Umbilical cord (tissue), 2 donors: ENCODE data around the gene HIC2. TPM values are rescaled to one million over a fixed set of nuclear protein-coding genes. Genes with fewer than 3 reads are reported as not detected.
"Not testable (repeated sequence)": the region's sequence is repeated elsewhere in the genome, so short reads cannot be mapped to it uniquely, and the experiment has no call there.

Experiments
- DNase-seq: peaks from one replicate; pipeline ENCODE4 v3.0.0-alpha.2; 2015; ENCODE audit warnings: low spot score
- total RNA-seq: library from RNA; depleted of rRNA; stranded (reverse); fragments of >200 nt; gene quantifications from one replicate; pipeline ENCODE4 v1.2.3, GENCODE V29; 2014; ENCODE audit warnings: low replicate concordance; ENCODE audit not compliant: insufficient read depth

Gene HIC2
- total RNA-seq, 1 donor from 2014 or later, result 7.7 TPM

DNA sequence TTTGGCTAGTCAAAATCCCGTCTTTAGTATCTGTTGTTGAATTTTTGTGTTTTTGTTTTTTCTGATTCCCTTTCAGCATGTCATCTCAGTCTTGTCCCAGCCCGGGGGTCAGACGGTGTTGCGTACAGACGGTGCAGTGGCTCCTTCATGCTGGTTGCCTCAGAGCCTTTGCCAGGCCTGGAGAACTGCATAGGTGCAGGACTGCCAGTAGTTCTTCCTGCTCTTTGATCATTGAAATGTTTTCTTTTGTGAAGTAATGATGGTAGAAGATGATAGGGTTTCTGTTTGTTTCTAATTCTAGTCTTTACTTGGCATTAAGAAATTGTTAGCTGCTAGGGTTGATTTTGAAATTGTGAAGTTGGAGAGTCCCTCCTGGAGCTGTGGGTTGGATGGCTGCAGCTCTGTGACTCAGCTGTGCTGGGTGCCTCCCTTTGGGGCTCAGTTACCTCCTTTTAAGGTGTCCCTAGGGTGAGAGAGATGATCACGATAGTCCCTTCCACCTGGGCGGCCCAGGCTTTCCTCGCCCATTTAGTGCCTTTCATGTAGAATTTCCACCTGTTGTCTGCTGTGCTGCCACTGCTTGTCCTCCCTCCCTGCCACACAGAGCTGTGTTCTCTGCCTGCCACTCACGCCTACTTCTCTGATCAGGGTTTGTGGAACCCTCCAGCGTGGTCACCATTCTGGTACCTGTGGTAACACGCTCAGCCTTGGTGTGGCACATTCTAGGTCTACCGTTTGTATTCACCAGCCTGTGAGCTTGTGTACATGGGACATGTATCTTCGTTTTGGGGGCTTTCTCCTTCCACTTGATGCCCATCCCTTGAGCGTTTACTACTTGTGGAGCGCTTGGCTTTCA lies 17.4 kb downstream of the HIC2 start:
- DNase-seq, result not testable (repeated sequence)

DNA sequence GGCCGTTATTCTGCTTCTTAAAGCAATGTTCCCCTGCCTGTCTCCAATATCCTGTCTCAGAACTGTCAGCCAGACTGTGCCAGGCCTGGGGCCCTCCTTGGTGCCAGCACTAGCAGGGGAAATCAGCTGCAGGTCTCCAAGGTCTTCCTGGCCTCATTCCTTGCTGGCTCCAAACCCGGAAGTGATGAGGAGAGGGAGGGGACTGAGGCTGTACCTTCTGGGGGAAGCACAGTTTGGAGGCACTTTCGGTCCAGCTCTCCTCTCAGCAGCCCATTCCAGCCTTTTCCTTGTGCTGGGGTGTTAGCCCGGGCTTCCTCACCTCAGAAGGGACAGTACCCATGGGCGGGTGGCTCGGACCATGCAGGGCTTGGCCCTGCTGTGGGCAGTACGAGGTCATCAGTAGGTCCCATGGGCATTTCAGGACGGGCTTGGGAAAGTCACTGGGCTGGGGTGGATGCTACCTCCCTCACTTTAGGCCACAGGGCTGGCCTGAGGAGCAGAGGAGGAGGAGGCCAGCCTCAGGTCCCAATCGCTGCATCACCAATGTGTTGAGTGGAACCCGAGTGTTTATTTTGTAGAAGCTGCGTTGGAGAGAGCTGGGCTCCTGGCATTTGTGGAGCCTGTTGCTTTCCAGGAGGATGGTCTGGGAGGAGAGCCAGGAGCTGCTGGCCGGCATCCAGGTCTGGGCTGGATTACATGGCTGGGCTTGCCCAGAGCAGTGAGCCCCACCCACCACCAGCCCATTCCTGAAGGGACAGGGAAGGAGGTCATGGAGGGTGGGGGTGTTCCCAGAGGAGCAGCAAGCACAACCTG lies 19.0 kb downstream of the HIC2 start:
- DNase-seq, result not testable (repeated sequence)

DNA sequence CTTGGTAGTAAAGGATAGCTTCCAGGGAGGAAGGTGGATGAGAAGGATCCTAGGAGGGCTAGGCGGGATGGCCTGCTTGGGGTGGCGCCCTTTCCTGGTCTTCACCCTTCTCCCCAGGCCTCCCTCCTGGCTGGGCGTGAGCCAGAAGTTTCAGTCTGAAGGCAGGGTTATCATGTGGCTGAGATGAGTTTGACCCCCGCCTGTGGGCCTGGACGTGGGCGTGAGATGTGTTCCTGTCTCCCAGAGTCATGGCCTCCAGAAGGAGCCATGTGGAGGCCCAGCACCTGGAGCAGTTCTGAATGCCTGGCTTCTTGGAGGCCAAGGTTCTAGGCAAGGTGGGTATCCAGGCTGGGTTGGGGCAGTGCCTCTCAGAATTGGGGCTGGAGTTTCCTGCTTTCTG lies 20.8 kb downstream of the HIC2 start:
- not testable (repeated sequence) for DNase-seq

DNA sequence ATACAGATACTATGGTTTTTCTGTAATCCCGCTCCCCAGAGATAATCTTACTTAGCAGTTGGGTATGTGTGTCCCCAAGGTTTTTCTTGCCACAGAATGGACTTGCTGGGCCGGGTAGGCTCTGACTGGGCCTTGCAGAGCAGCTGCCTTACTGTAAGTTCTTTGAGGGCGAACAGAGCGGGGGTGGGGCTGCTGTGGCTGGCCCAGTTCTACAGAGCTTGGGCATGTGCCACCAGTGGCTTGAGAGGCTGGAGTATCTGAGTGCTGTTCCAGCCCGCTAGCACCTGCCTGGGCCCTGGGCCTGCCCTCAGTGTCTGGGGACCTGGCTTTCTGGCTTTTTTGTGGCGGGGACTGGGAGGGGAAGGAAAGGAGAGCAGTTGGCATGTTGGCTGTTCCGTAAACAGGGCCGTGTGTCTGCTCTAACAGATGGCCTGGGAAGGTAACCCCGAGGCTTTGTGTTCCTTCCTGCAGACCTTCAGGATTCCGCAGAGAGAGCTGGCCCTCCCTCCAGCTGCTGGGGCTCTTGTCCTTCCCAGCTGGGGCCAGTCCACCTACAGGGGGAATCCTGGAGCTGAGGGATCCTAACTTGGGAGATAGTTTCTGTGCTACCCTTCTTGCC lies 23.0 kb downstream of the HIC2 start:
- not testable (repeated sequence) for DNase-seq

DNA sequence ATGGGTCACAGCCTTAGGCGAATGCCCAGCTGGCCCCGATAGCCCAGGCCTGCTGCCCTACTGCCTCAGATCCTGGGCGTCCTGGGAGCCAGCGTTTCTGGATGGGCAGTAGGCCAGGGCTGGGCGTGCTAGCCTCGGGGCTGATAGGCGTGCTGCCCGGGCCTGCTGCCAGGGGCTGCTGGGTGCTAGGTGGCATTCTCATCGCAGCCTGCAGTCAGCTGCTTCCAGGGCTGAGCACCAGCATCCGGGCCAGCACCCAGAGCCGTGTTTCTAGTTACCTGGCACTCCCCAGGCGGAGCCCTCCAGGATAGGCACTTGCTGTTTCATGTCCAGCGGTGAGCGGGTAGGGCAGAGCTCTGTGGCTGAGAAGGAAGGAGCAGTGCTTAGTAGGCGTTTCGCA lies 23.5 kb downstream of the HIC2 start:
- DNase-seq, result not testable (repeated sequence)

DNA sequence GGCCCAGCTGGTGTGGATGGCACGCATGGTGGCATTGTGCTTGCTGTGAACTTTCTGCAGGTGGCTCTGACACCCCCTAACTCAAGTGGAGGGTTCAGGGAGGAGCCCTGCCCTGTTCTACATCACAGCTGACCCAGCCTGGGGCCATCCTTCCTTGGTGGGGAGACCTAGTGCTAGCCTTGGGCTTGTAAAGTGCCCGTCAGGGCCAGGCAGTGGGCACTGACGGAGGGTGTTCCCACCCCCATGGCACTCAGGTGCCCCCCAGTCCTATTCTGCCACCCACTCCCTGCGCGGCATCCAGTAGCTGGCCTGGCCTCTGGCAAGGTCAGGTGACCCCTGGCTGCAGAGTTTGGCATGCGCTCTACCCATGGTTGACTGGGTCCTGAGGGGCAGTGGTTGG lies 24.0 kb downstream of the HIC2 start:
- not testable (repeated sequence) for DNase-seq

DNA sequence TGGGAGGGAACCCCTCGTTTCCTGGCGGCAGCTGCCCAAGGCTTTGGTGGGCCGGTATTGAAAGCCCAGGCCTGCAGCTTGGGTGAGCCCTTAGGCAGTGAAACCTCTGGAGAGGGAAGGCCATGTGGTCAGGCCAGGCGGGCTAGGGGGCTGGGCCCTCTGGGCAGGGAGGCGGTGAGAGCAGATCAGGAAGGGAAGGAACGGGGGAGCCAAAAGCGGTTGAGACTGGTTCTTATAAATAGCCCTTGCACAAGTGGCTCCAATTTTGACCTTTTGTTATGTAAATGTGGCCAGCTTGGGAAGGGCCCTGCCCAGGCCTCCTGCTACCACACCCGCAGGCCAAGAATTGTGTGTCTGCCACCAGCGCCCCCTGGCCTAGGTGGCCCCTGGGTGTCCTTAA lies 25.0 kb downstream of the HIC2 start:
- not testable (repeated sequence) for DNase-seq

DNA sequence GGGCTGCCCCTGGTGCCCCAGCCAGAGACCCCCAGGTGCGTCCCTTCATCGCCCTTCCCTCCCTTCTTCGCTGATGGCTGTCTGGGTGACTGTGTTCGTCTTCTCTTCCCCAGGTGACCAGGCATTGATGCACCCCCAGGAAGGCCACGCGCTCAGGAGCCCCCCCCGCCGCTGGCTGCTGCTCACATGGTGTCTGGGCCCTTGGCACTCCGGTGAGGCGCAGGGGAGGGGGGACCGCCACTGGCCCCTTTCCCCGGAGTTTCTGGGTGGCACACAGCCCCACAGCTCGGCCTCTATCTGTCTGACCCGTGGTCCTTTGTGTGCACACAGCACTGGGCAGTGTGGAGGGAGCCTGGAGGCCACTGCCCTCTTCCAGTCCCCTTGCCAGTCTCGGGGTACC lies 25.5 kb downstream of the HIC2 start:
- DNase-seq, result not testable (repeated sequence)

DNA sequence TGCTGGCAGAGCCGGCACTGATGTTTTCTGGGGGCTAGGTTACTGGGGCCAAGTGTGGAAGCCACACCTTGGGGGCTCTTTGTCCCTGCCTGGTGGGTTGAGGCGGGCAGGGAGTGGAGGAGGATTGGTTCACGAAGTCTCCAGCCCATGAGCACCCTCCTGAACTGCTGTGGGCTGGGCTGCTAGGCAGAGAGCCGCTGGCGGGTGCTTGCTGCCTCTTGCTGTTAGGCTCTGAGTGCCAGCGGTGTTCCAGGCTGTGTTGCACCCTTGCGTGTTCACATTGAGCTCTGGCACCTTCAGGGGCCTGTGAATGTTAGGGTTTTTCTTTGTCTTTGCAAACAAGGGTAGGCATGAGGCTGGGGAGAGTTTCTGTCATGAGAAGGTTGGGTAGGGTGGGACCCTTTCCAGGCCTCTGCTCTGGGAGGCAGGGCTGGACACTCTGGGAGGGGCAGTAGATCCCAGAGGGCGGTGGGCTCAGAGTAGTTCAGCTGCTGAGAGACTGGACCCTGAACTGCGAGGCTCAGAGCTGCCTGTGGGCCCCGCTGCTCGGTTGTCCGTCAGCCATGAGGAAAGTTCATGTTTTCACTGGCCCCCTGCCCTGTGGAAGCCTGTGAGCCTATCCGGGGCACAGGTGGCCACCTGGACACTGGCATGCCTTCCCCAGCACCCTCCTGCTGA lies 26.0 kb downstream of the HIC2 start:
- no peak for DNase-seq

DNA sequence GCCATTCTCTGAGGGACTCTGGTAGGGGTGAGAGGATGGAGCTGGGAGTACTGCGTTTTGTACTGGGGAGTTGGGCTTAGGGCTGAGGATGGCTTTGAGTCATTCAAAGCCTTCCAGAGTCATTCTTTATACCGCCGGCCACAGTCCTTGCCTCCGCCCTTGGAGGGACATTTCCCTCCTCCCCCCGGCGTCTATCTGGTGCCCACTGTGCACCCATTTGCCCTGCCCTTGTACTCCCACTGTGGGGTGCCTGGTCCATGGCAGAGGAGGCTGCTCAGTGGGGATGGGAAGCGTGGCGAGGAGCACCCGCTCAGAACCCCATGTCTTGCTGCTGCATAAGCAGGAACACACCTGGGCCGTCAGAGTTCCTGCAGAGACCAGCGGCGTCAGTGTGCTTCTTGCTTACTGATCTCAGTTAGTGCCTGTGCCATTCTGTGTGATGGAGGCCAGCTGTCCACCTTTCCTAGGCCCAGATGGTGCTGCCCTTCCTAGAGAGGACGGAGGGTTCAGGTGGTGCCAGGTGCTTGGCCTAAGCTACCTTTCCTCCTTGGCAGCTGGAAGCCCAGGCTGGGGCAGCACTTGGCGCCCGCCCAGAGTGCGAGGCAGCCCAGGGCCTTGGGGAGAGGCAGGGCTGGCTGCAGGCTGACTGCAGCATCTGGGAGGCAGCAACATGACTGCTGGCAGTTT lies 26.7 kb downstream of the HIC2 start:
- no peak for DNase-seq

DNA sequence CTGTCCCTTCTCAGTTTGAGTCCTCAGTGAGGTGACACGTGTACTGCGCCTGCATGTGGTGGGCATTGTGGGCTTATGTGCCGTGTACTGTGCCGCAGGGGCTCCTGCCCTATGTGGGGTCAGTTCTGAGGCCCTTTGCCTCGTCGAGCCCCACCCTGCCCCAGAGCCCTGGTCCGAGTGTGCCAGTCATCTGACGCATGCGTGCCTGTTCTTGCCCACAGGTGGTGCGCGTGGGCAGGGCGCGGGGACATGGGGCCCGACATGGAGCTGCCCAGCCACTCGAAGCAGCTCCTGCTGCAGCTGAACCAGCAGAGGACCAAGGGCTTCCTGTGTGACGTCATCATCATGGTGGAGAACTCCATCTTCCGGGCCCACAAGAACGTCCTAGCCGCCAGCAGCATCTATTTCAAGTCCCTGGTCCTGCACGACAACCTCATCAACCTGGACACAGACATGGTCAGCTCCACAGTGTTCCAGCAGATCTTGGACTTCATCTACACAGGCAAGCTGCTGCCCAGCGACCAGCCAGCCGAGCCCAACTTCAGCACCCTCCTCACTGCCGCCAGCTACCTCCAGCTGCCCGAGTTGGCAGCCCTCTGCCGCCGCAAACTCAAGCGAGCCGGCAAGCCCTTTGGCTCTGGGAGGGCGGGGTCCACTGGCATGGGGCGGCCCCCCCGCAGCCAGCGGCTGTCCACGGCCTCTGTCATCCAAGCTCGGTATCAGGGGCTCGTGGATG lies 27.7 kb downstream of the HIC2 start:
- DNase-seq, result no peak

DNA sequence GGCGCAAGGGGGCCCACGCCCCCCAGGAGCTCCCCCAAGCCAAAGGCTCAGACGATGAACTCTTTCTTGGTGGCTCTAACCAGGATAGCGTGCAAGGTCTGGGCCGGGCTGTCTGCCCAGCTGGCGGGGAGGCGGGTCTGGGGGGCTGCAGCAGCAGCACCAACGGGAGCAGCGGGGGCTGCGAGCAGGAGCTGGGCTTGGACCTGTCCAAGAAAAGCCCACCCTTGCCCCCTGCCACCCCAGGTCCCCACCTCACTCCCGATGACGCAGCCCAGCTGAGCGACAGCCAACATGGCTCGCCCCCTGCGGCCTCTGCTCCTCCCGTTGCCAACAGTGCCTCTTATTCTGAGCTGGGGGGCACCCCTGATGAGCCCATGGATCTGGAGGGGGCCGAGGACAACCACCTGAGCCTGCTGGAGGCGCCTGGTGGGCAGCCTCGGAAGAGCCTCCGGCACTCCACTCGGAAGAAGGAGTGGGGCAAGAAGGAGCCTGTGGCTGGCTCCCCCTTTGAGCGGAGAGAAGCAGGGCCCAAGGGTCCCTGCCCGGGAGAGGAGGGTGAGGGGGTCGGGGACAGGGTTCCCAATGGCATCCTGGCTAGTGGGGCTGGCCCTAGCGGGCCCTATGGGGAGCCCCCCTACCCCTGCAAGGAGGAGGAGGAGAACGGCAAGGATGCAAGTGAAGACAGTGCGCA lies 28.4 kb downstream of the HIC2 start:
- no peak for DNase-seq

DNA sequence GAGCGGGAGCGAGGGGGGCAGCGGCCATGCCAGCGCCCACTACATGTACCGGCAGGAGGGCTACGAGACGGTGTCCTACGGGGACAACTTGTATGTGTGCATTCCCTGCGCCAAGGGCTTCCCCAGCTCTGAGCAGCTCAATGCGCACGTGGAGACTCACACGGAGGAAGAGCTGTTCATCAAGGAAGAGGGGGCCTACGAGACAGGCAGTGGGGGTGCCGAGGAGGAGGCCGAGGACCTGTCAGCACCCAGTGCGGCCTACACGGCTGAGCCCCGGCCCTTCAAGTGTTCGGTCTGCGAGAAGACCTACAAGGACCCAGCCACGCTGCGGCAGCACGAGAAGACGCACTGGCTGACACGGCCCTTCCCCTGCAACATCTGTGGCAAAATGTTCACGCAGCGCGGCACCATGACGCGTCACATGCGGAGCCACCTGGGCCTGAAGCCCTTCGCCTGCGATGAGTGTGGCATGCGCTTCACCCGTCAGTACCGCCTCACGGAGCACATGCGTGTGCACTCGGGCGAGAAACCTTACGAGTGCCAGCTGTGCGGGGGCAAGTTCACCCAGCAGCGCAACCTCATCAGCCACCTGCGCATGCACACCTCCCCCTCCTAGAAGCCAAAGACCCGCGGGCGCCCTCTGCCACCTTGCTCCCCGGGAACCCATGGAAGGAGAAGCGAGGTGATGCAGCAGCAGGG lies 29.1 kb downstream of the HIC2 start:
- DNase-seq, result no peak

DNA sequence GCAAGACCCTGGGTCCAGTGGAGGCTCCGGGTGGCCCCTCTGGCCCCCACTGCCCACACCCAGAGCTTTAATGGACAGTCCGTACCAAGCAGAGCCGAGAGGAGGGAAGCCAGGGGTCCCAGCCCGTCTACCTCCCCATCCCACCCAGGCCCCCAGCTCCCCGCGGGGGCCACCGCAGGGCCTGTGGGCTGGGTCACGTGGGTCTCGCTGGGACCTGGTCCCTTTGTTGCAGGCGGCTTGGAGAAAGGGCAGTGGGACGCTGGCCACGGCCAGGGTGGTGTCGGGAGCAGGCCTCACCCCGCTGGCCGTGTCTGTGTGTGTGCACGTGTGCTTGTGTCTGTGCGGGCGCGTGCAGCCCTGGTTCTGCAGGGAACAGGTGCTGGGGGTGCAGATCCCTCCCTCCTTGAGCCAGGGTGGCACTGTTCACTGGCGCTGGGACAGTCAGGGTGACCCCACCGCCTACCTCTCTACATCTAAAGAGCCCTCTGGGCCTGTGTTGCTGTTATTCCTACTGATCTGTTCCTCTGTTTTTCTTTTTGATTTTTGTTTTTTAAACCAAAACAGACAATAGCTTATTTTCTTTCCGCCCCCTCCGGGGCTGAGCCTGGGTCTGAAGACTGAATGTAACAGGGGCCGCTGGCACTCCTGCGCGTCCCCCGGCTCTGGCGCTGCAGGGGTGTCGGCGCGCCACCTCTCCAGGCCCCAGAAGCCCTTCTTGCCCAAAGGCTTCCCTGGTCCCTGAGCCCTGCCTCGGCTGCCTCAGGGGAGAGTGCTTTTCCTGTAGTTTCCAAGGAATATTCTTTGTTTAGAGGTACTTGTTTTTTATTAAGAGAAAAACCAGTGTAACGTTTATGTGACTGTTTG lies 29.9 kb downstream of the HIC2 start:
- DNase-seq, result no peak

DNA sequence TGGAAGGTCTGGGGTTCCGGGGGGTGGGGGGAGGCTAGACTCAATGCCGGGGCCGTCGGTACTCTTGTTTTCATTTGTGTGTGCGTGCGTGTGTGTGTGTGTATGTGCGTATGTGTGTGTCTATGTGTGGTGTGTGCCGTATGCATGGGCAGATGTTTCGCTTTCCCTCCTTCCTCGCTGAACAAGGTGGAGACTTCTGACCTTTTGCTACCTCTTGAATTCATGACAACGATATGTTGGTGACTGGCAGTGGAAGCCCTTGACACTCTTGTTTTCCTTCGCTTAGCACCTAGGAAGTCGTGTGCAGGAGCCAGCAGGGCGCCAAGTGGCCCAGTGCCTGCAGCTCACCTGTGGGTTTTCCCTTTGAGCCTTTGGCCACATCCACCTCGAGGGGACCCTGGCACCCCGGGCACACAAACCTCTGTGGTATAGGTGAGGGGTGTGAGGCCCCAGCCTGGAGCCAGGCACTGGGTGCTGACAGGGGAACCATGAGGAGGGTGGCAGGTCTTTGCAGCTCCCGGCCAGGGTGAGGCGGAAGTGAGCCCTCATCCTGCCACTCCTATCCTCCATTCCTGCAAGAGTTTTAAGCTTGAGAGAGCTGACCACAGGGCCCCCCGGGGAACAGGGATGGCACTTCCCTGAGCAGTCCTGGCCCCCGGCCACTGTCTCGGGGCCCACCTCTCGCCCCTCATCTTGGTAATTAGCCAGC lies 30.7 kb downstream of the HIC2 start:
- DNase-seq, result no peak

DNA sequence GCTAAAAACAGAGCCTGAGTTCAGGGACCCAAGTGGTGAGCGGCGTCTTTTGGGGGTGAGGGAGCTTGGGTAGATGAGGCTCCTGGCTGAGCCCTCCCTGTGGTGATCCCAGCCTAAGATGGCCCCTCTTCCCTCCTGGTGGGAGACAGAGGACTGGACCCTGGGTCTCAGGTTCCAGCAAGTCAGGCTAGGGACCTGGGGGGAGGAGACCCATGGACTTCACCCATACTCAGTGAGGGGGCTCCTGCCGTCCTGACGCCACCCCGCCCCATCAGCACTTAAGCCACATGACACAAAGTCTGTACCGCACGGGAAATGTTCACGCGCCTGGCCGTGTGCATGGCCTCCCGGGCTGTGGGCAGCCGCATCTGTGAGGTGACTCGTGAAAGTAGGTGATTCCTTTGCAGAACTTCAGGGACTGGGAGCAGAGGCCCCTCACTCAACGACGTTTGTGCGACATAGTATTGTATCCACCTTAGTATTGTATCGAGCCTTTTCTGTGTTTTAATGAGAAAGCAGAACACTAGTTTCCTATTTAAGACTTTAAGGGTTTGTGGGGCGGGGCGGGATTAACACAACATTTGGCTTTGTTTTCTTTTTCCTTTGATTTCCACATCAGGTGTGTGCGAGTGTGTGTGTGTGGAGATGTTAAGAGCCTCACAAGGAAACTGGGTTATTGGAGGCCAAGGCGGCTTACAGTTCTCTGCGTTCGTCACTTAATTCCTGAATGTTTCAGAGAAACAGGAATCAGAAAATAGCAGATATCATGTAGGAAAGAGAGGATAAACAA lies 31.7 kb downstream of the HIC2 start:
- no peak for DNase-seq
